ENCODE results near the gene NDUFS6.

DNA sequence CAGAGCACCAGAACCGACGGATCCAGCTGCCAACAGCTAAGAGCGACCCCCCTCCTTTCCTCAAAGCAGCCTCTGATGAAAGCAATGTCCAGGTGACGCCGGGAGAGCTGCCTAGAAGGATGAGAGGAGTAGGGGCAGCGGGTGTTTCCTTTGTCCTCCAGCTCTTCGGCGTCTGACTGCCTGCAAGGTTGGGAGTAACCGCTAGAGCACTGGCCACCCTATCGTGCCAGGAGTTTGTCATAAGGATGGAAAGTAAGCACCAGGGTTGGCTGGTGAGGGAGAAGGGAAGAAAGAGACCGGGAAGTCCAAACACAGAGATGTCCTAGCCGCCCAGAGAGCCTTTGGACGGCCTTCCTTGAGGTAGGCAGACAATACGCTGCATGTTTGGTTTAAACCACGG is 12.4 kb upstream of the NDUFS6 start:
- no peak for TF ChIP-seq POLR2A (IDR thresholded peaks at IDR 0.05)
- TF ChIP-seq, protein P1, sequence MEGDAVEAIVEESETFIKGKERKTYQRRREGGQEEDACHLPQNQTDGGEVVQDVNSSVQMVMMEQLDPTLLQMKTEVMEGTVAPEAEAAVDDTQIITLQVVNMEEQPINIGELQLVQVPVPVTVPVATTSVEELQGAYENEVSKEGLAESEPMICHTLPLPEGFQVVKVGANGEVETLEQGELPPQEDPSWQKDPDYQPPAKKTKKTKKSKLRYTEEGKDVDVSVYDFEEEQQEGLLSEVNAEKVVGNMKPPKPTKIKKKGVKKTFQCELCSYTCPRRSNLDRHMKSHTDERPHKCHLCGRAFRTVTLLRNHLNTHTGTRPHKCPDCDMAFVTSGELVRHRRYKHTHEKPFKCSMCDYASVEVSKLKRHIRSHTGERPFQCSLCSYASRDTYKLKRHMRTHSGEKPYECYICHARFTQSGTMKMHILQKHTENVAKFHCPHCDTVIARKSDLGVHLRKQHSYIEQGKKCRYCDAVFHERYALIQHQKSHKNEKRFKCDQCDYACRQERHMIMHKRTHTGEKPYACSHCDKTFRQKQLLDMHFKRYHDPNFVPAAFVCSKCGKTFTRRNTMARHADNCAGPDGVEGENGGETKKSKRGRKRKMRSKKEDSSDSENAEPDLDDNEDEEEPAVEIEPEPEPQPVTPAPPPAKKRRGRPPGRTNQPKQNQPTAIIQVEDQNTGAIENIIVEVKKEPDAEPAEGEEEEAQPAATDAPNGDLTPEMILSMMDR (IDR thresholded peaks at IDR 0.05), result no peak

All from body of pancreas (tissue), 4 donors.